Activated naive CD8-positive, alpha-beta T cell treated with anti-CD3 and anti-CD28 coated beads, Interleukin-2, amount 50 U/mL, for 24 hours (primary cell): ENCODE measurements around the gene LMO1.
A peak's percentile ranks its signal among the peaks of the same experiment; 100 is the strongest.

Experiments
- ATAC-seq: fragments of 150-1000 bp; cut with Tn5 transposase; one replicate; pipeline ENCODE4 v1.10.0; 2021
- DNase-seq: peaks from one replicate; pipeline ENCODE4 v3.0.0; 2021
- H3K27ac Mint-ChIP-seq: one replicate; pipeline ENCODE4 v1.8.0; 2021; ENCODE audit warnings: mild to moderate bottlenecking, mixed read lengths
- H3K27me3 Mint-ChIP-seq: one replicate; pipeline ENCODE4 v1.8.0; 2021; ENCODE audit warnings: mixed read lengths
- H3K36me3 Mint-ChIP-seq: one replicate; pipeline ENCODE4 v1.8.0; 2021; ENCODE audit warnings: low read depth, mixed read lengths
- H3K4me1 Mint-ChIP-seq: one replicate; pipeline ENCODE4 v1.8.0; 2021; ENCODE audit warnings: mixed read lengths
- H3K4me3 Mint-ChIP-seq: one replicate; pipeline ENCODE4 v1.8.0; 2021; ENCODE audit warnings: mild to moderate bottlenecking, moderate library complexity, mixed read lengths
- H3K9me3 Mint-ChIP-seq: one replicate; pipeline ENCODE4 v1.8.0; 2021; ENCODE audit warnings: mixed read lengths

Gene LMO1

GRCh38 chr11:8263769-8264410 lies at the start of gene LMO1:
TSS of gene LMO1 (minus strand) at chr11:8263878. CDS start at chr11:8263362, 516 bp downstream.
- Mint-ChIP-seq H3K27ac (no peak within 1 kb of the TSS), H3K27me3 (peaks cover 61% of the 10 kb centered on the region), H3K36me3 (no peaks in the 10 kb centered on the region), H3K9me3 (no peaks in the 10 kb centered on the region), H3K4me3 (peak within 1 kb of the TSS; percentile 62), H3K4me1 (peaks cover 9% of the 10 kb centered on the region)
- ATAC-seq (peak; percentile 64), DNase-seq (peak; percentile 88)

GRCh38 chr11:8312986-8313385 lies 49.3 kb upstream of the LMO1 start:
- DNase-seq (no peak), ATAC-seq (no peak)
- H3K4me1 Mint-ChIP-seq = no peaks in the 10 kb centered on the region
- no peaks in the 10 kb centered on the region for H3K36me3 Mint-ChIP-seq
- H3K4me3 Mint-ChIP-seq = no peak overlapping the region
- H3K9me3 Mint-ChIP-seq = no peaks in the 10 kb centered on the region
- no peak overlapping the region for H3K27ac Mint-ChIP-seq
- H3K27me3 Mint-ChIP-seq = no peaks in the 10 kb centered on the region

GRCh38 chr11:8311366-8311765 lies 47.7 kb upstream of the LMO1 start:
- DNase-seq (no peak), ATAC-seq (no peak)
- no peak overlapping the region for H3K27ac Mint-ChIP-seq
- H3K27me3 Mint-ChIP-seq = no peaks in the 10 kb centered on the region
- H3K9me3 Mint-ChIP-seq = no peaks in the 10 kb centered on the region
- H3K36me3 Mint-ChIP-seq = no peaks in the 10 kb centered on the region
- no peaks in the 10 kb centered on the region for H3K4me1 Mint-ChIP-seq
- H3K4me3 Mint-ChIP-seq = no peak overlapping the region

- H3K27ac Mint-ChIP-seq = no peak overlapping the region
- no peak overlapping the region for H3K4me3 Mint-ChIP-seq
- DNase-seq (no peak), ATAC-seq (no peak)
- H3K27me3 Mint-ChIP-seq = no peaks in the 10 kb centered on the region
- no peaks in the 10 kb centered on the region for H3K9me3 Mint-ChIP-seq
- H3K36me3 Mint-ChIP-seq = no peaks in the 10 kb centered on the region
- no peaks in the 10 kb centered on the region for H3K4me1 Mint-ChIP-seq
These were observed 47.1 kb upstream of the LMO1 start for GRCh38 chr11:8310743-8311298.

- DNase-seq (no peak), ATAC-seq (no peak)
- Mint-ChIP-seq H3K27ac (no peak overlapping the region), H3K27me3 (no peaks in the 10 kb centered on the region), H3K9me3 (no peaks in the 10 kb centered on the region), H3K4me3 (no peak overlapping the region), H3K4me1 (no peaks in the 10 kb centered on the region), H3K36me3 (no peaks in the 10 kb centered on the region)
These were observed 46.2 kb upstream of the LMO1 start for GRCh38 chr11:8309862-8310261.

GRCh38 chr11:8309311-8309710 lies 45.6 kb upstream of the LMO1 start:
- Mint-ChIP-seq H3K9me3 (no peaks in the 10 kb centered on the region), H3K27ac (no peak overlapping the region), H3K4me1 (no peaks in the 10 kb centered on the region), H3K27me3 (peaks cover 2% of the 10 kb centered on the region), H3K4me3 (no peak overlapping the region), H3K36me3 (no peaks in the 10 kb centered on the region)
- DNase-seq (no peak), ATAC-seq (no peak)

- Mint-ChIP-seq H3K36me3 (no peaks in the 10 kb centered on the region), H3K4me1 (no peaks in the 10 kb centered on the region), H3K4me3 (no peak overlapping the region), H3K27me3 (peaks cover 5% of the 10 kb centered on the region), H3K9me3 (peaks cover 12% of the 10 kb centered on the region), H3K27ac (no peak overlapping the region)
- ATAC-seq = no peak
- DNase-seq = no peak
These were observed 43.9 kb upstream of the LMO1 start for GRCh38 chr11:8307601-8308000.

GRCh38 chr11:8301622-8302021 lies 37.9 kb upstream of the LMO1 start:
- H3K27ac Mint-ChIP-seq = no peak overlapping the region
- no peak overlapping the region for H3K4me3 Mint-ChIP-seq
- H3K27me3 Mint-ChIP-seq = peaks cover 14% of the 10 kb centered on the region

GRCh38 chr11:8298801-8299786 lies 35.4 kb upstream of the LMO1 start:
- Mint-ChIP-seq H3K36me3 (no peaks in the 10 kb centered on the region), H3K4me1 (no peaks in the 10 kb centered on the region), H3K9me3 (peaks cover 18% of the 10 kb centered on the region), H3K27ac (no peak overlapping the region), H3K4me3 (no peak overlapping the region), H3K27me3 (peaks cover 12% of the 10 kb centered on the region)
- no peak for ATAC-seq
- DNase-seq = no peak

More at GRCh38 chr11:8301622-8302021, 37.9 kb upstream of the LMO1 start:
- Mint-ChIP-seq H3K4me1 (no peaks in the 10 kb centered on the region), H3K9me3 (peaks cover 18% of the 10 kb centered on the region), H3K36me3 (no peaks in the 10 kb centered on the region)
- ATAC-seq (no peak), DNase-seq (no peak)

GRCh38 chr11:8297781-8298440 lies 34.2 kb upstream of the LMO1 start:
- Mint-ChIP-seq H3K36me3 (no peaks in the 10 kb centered on the region), H3K27me3 (peaks cover 9% of the 10 kb centered on the region), H3K4me3 (no peak overlapping the region), H3K27ac (no peak overlapping the region), H3K9me3 (peaks cover 9% of the 10 kb centered on the region), H3K4me1 (no peaks in the 10 kb centered on the region)
- DNase-seq (no peak), ATAC-seq (no peak)

- Mint-ChIP-seq H3K4me1 (no peaks in the 10 kb centered on the region), H3K27ac (no peak overlapping the region), H3K9me3 (no peaks in the 10 kb centered on the region), H3K36me3 (no peaks in the 10 kb centered on the region), H3K27me3 (peaks cover 5% of the 10 kb centered on the region), H3K4me3 (no peak overlapping the region)
- DNase-seq (no peak), ATAC-seq (no peak)
These were observed 33.2 kb upstream of the LMO1 start for GRCh38 chr11:8296872-8297271.

- peaks cover 2% of the 10 kb centered on the region for H3K27me3 Mint-ChIP-seq
- no peak overlapping the region for H3K4me3 Mint-ChIP-seq
- no peaks in the 10 kb centered on the region for H3K9me3 Mint-ChIP-seq
- ATAC-seq = no peak
- H3K36me3 Mint-ChIP-seq = no peaks in the 10 kb centered on the region
- H3K4me1 Mint-ChIP-seq = no peaks in the 10 kb centered on the region
- no peak for DNase-seq
- H3K27ac Mint-ChIP-seq = no peak overlapping the region
These were observed 32.5 kb upstream of the LMO1 start for GRCh38 chr11:8296038-8296649.

GRCh38 chr11:8294251-8294935 lies 30.7 kb upstream of the LMO1 start:
- Mint-ChIP-seq H3K4me1 (no peaks in the 10 kb centered on the region), H3K27me3 (no peaks in the 10 kb centered on the region), H3K9me3 (no peaks in the 10 kb centered on the region), H3K36me3 (no peaks in the 10 kb centered on the region), H3K4me3 (no peak overlapping the region), H3K27ac (no peak overlapping the region)
- ATAC-seq = no peak
- no peak for DNase-seq

GRCh38 chr11:8293171-8293570 lies 29.5 kb upstream of the LMO1 start:
- Mint-ChIP-seq H3K36me3 (no peaks in the 10 kb centered on the region), H3K4me3 (no peak overlapping the region), H3K9me3 (no peaks in the 10 kb centered on the region), H3K4me1 (no peaks in the 10 kb centered on the region), H3K27me3 (no peaks in the 10 kb centered on the region), H3K27ac (no peak overlapping the region)
- no peak for ATAC-seq
- DNase-seq = no peak
